HG03097 (cell line): ENCODE measurements around the gene GTPBP4.

Experiments used
- ATAC-seq: cut with Tn5 transposase; IDR thresholded peaks from one replicate; pipeline ENCODE4 v1.9.1; 2021; ENCODE audit not compliant: unreplicated experiment, low FRiP score

Gene GTPBP4

GRCh38 chr10:966466-967235, 21.6 kb upstream of the GTPBP4 start:
- no peak for ATAC-seq

- no peak for ATAC-seq
Measured at GRCh38 chr10:968546-969199, 19.6 kb upstream of the GTPBP4 start.

DNA sequence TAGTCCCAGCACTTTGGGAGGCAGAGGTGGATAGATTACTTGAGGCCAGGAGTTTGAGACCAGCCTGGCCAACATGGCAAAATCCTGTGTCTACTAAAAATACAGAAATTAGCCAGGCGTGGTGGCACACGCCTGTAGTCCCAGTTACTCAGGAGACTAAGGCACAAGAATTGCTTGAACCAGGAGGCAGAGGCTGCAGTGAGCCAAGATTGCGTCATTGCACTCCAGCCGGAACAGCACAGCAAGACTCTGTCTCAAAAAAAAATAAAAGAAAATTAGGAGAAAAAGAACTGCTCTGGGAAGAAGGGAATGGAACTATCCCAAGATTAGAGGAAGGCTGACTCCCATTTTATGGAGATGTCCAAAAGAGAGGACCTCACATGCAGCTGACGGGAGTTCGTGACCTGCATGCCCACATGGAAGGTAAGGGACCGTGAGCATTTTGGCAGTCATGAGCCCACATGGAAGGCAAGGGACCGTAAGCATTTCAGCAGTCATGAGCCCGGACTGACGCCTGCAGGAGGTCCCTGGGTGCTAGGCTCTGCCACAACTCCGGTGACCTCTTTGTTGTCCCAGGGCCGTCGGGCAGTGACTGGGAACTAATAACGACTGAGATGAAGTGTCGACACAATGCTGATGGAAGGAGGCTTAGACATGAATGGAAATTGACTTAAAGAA, 18.6 kb upstream of the GTPBP4 start:
- no peak for ATAC-seq

DNA sequence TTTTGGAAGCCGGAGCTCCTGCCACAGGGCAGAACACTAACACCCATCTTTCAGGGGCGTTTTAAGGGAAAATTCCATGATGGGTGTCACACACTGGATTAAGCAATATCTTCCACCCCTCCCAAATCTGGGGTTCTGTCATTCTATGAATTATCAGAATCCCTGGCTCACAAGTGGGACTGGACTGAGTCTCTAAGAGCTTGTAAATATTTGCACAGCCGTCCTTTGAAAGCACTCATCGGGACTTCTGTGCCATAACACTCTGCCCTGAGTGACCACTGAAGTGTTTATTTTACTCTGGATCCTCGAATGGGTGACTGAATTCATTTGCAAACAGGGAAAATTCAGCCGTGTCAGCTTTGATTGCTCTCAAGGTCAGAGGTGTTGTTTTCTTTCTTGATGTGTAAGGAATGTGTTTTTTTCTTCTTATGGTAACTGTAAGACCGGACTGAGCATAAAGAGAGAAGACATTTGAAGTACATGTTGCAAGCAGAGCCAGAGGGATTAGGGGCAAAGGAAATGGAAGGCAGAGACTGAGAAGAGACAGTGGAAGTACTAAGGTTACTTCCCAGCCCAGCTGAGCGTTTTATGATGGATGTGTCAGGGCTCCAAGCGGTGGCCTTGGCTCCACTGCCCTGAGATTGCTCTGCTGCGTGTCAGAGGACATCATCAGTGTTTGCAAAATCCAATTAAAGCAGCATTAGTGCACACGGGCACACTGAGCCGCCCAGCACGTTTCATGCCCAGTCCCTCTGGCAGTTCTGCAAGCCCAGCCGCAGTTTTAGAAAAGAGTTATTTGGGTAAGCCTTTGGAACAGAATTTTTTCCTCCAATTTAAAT, 17.7 kb upstream of the GTPBP4 start:
- ATAC-seq = no peak

- no peak for ATAC-seq
Measured at GRCh38 chr10:971150-971542, 17.1 kb upstream of the GTPBP4 start.

DNA sequence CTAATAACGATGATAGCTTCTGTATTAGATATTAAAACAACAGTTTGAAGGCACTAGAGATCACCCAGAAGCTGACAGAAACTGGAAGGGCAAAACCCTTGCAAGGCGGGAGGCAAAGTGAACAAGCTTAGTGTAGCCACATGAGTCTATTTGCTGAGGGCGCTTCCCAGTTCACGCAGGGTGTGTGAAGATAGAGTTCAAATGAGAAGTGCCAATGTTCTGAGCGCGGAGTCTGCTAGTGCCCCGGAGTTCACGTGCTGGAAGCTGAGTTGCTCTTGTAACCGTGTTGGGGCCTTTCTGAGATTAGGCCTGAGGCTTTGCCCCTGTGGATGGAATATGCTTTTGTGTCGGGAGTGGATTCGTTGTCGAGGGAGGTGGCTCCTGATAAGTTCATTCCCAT, 16.6 kb upstream of the GTPBP4 start:
- no peak for ATAC-seq

- no peak for ATAC-seq
Measured at GRCh38 chr10:972763-973162, 15.5 kb upstream of the GTPBP4 start.

DNA sequence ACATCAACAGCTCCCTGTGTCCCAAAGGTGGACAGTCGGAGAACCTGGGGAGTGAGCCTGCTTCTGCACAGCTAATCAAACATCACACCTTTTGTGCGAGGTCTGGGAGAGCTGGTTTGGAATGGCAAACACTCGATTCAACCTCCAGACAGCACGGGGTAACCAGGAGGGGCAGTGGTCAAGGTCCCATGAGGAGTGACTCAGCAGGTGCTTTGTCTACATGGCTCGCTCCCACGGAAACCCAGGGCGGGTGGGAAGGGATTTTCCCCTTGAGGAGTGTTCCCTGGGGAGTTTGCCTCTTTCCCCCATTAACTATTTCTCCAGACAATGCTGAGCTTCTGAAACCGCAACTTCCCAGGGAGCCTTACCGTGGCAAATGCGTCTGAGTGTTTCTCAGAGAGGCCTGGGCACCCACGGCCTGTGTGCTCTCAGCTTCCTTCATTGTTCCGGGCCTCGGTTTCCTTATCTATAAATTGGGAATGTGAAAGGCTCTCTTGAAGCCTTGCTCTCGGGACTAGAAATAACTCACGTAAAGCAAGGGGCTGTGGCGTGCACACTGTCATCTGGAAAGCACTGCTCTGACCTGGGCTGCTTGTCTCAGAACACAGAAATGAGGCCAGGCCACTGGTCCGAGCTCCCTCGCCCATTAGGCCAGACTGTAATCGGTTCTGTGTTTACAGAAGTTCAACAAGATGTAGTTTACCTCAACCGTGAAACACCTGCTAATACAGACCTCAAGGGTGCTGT, 14.0 kb upstream of the GTPBP4 start:
- ATAC-seq = no peak

DNA sequence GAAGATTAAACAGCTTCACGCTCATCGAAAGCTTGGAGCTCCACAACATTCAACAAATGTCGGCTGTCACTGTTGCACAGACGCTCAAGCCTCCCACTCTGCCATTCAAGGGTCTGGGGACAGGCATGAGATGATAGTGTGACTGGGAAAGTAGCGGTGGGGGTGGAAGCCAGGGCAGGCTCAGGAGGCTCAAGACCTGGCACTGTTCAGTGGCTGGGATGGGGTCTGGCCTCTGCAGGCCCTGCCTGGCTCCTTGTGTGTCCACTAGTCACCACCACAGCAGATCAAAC, 13.5 kb upstream of the GTPBP4 start:
- no peak for ATAC-seq

- ATAC-seq = no peak
Measured at GRCh38 chr10:976316-976715, 11.9 kb upstream of the GTPBP4 start.

DNA sequence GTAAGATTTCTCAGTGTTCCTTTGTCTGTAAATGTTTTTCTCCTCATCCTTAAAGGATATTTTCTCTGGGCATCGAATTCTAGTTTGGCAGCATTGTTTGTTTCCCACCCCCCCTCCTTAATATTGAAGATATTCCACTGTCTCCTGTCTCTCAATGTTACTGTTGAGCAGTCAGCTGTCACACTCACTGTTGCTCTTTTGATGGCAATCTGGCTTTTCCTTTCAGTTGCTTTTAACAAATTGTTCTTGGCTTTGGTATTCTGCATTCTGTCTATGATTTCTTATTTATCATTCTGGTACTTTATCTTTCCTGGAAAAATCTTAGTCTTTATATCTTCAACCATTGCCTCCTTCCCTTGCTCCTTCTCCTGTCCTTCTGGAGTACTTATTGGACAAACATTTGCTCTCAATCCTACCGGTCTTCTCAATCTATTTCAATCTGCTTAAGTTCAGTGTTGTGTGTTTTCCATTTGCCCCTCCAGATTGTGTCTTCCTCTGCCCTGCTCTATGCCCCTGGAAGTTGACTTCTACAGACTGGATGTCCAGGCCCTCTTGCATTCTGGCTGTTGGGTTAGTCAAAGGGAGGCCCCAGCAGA, 9.3 kb upstream of the GTPBP4 start:
- ATAC-seq = no peak

DNA sequence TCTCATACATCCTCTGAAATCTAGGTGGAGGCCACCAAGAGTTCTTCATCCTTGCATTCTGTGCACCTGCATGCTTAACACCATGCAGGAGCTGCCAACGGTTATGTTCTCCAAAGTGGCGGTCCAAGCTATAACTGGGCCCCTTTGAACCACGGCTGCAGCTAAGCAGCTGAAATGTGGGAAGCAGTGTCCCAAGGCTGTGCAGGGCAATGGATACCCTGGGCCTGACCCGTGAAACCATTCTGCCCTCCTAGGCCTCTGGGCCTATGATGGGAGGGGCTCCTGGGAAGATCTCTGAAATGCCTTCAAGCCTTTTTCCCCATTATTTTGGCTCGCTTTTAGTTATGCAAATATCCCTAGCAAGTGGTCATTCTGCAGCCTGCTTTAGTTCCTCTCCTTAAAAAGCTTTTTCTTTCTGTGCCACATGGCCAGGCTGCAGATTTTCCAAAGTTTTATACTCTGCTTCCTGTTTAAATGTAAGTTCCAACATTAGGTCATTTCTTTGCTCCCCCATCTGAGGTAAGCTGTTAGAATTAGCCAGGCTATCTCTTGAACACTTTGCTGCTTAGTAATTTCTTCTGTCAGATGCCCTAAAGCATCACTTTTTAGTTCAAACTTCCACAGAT, 7.7 kb upstream of the GTPBP4 start:
- no peak for ATAC-seq

- ATAC-seq = no peak
Measured at GRCh38 chr10:983401-983800, 4.8 kb upstream of the GTPBP4 start.

DNA sequence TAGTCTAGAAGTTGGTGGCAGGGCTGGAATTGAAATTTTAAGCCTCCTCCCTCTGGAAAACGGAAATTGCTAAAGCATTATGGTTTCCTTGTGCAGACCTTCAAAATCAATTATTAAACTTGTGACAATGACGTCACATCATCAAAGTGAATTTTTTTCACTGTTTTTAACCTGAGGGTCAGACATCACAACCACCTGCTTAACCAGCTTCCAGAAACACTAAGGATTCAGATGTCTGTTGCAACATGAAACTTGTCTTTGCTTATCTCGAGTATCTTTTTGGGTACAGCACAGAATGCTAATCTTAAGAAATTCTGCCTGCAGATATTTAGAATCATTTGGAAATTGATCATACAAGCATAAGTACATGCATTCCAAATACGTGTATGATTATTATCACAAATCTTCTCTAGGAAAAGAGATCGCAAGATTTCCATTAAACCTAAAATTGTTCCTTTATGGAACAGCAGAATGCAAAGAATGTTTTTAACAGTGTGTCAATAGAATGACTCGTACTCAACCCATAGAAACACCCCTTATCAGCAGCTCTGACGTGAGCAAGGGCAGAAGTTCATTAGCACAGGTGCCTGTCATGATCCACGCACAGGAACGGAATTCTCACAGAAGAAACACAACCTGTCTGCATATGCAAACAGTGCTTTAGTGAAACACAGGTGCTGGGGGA, 4.1 kb upstream of the GTPBP4 start:
- ATAC-seq = no peak

DNA sequence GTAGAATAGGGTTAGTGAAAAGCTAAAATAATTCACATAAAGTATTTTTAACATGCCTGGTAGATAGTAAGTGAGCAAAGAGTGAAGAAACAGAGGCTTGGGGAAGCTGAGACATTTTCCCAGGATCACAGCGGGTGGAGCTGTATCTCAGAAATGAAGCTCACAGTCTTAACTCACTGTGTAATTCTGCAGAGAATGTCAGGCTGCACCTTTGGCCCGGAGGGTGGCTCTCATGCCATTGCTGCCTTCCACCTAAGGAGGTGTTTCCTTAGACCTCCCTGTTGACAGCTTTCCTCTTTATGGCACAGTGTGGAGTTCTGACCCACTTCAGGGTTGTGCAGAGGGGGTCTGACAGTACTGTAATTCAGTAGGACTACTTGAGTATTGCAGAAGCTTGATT, 2.9 kb upstream of the GTPBP4 start:
- ATAC-seq = no peak

GRCh38 chr10:986137-986825, 2.0 kb upstream of the GTPBP4 start:
- no peak for ATAC-seq

DNA sequence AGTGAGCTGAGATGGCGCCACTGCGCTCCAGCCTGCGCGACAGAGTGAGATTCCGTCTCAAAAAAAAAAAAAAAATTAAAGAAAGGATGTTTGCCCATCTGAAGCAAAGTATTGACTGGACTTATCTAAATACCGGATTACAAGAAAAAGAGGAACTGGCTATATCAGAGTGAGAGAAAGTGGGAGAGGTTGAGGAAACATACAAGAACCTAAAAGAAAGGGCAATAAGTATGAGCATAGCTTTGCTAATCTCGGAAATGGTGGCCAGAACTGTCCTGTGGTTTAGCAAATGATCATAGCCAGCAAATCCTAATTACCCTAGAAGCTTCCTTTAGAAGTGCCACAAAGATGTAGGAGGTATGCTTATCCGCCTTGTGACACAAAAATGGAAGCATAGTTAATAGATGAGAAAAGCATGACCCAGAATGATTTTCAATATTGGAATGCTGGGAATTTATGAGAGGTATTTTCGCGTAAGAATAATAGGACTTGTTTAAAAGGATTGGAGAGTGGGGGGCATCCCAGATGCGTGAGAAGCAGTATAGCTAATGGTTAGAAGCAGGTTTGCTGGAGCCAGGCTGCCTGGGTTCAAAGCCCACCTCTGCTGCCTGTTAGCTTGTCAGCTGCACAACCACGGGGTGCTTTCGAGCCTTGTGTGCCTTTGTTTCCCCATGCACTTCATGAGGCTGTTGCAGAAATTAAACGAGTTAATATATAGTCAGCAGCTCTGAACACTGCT, 1.2 kb upstream of the GTPBP4 start:
- ATAC-seq = no peak

GRCh38 chr10:987620-987869, 689 bp upstream of the GTPBP4 start:
- no peak for ATAC-seq
